ENCODE results near the gene ABCB4.
A peak's percentile ranks its signal among the peaks of the same experiment; 100 is the strongest.

Gene ABCB4

GRCh38 chr7:87475359-87476178 is at the start of gene ABCB4:
Gene ABCB4 (minus strand): TSS chr7:87475680. CDS start chr7:87475465, 215 bp downstream.
- no peak for DNase-seq (ENCODE audit: low read depth)

- no peak for DNase-seq (ENCODE audit: low read depth)
These were observed 43.3 kb upstream of the ABCB4 start for GRCh38 chr7:87518735-87519134.

- DNase-seq (ENCODE audit: low read depth): no peak
These were observed 42.4 kb upstream of the ABCB4 start for GRCh38 chr7:87517891-87518290.

- peak; percentile 38 for DNase-seq (ENCODE audit: low read depth)
These were observed 41.8 kb upstream of the ABCB4 start for GRCh38 chr7:87517136-87517815.

DNA sequence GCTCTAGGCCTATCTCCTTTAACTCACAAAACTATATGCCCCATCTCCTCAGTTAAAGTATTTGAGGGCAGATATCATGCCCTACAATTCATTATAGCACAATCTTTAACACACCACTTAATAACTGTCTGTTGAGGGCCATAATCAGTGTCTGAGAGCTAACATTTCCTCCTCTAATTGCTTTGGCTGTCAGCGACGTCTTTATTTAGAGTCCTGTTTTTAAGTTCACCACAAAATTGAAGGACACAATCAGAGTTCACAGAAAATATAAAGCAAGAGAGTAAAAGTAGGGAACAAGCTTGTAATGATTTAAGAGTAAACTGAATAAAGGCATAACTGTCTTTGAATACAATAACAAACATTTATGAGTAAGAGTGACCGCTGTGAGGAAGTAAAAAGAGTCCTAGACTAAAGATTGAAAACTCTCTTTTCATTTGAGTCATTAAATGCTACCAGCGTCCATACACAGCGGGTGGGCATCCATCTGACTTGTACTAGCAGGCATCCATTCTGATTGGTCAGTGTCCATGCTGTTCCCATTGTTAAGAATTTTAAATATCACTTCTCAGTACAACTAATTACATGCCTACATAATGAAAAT is 38.4 kb upstream of the ABCB4 start:
- peak; percentile 1 for DNase-seq (ENCODE audit: low read depth)

DNA sequence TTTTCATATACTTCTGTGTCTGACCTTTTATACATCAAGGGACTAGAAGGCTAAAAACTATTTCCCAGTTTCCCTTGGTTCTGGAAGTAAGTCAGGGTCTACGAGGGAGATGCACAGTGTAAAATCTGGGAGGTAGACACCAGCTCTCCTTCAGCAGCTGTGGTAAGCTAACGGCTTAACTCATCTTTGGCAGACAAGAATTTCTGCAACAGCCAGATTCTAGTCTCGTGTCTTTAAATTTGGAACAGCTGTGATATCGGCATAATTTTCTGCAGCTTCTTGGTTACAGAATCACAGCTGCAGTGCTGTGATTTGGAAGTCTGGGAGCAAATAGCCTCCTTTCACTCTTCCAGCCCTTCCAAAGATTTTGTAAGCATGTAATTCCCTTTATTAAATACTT is 37.4 kb upstream of the ABCB4 start:
- DNase-seq (ENCODE audit: low read depth): no peak

GRCh38 chr7:87511510-87511909 is 36.0 kb upstream of the ABCB4 start:
- no peak for DNase-seq (ENCODE audit: low read depth)

DNA sequence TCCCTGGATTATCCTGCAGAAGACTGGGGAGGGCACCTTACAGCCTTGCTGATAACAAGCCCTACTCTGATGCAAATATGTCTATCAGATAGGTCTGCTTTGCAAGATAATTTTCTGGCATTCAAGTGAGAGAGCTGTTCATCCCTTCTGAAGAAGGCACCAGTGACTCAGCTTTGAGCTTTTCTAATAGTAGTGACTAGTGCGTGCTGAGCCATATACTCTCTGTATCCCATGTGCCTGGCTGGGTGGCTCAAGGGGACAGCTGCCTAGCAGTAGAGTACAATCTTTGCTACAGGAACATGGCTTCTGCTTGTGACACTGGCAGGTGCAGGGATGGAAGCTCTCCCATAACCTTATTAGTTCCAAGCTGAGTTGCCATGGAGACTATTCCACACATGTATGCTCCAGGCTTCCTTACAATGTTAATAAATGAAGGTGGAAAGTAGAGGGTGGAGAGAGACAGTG is 35.0 kb upstream of the ABCB4 start:
- DNase-seq (ENCODE audit: low read depth): no peak

- DNase-seq (ENCODE audit: low read depth): no peak
These were observed 32.0 kb upstream of the ABCB4 start for GRCh38 chr7:87507446-87507845.

GRCh38 chr7:87506246-87507180 is 31.0 kb upstream of the ABCB4 start:
- DNase-seq (ENCODE audit: low read depth): peak; percentile 10

- no peak for DNase-seq (ENCODE audit: low read depth)
These were observed 30.2 kb upstream of the ABCB4 start for GRCh38 chr7:87505557-87506245.

GRCh38 chr7:87505122-87505521 is 29.6 kb upstream of the ABCB4 start:
- no peak for DNase-seq (ENCODE audit: low read depth)

GRCh38 chr7:87499494-87499893 is 24.0 kb upstream of the ABCB4 start:
- no peak for DNase-seq (ENCODE audit: low read depth)

GRCh38 chr7:87498893-87499292 is 23.4 kb upstream of the ABCB4 start:
- DNase-seq (ENCODE audit: low read depth): no peak

DNA sequence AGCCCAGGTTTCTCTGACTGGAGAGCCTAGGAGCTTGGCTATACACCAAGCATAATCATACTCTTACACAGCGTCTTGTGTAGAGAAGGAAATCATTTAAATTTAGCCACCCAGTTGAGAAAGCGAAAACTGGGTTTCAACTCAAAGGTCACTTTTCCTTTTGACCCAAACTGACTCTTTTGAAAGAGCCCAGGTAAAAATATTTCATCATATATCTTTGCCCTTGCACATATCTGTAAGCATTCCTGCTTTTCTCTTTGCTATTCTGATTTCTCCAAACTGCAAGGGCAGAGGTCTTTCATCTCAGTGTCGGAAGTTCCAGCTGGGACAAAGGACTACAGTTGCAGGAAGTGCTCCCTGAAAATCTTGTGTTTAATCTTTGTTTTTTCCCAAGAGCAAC is 22.0 kb upstream of the ABCB4 start:
- no peak for DNase-seq (ENCODE audit: low read depth)

DNA sequence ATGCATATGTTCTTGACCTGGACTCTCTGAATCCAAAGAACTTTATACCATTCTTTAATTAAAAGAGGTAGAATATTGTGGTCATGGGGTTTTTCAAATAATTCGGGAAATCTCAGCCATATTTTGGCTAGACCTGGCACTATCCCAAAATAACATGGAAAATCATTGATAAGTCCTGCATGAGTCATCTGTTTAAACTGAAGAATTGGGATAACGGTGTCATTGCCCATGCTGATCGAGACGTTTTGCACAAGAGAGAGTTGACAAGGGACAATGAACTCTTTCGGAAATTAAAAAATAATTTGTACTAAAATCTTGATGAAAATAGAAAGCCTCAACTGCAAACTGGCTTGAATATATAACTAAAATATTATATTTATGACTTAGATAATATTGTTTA is 19.9 kb upstream of the ABCB4 start:
- no peak for DNase-seq (ENCODE audit: low read depth)

DNA sequence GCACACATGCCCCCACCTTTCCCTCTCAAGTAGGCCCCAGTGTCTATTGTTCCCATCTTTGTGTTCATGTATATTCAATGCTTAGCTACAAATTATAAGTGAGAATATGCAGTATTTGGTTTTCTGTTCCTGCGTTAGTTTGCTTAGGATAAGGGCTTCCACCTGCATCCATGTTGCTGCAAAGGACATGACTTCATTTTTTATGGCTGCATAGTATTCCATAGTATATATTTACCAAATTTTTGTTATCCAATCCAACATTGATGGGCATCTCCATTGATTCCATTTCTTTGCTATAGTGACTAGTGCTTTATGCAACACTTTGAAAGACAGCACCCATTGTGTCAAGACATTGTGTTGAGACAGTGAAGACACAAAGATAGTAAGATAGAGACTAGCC is 19.0 kb upstream of the ABCB4 start:
- no peak for DNase-seq (ENCODE audit: low read depth)

DNA sequence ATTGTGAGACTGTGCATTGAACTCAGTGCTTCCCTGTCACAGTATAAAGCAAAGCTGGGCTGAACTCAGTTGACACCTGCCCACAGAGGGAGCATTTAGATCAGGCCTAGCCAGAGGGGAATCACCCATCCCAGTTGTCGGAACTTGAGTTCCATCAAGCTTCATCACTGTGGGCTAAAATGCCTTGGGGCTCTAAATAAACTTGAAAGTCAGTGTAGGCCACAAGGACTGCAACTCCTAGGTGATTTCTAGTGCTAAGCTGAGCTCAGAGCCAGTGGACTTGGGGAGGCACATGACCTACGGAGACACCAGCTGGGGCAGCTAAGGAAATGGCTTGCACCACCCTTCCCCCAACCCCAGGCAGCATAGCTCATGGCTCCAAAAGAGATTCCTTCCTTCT is 7.7 kb upstream of the ABCB4 start:
- DNase-seq (ENCODE audit: low read depth): no peak

GRCh38 chr7:87482115-87482514 is 6.6 kb upstream of the ABCB4 start:
- no peak for DNase-seq (ENCODE audit: low read depth)

DNA sequence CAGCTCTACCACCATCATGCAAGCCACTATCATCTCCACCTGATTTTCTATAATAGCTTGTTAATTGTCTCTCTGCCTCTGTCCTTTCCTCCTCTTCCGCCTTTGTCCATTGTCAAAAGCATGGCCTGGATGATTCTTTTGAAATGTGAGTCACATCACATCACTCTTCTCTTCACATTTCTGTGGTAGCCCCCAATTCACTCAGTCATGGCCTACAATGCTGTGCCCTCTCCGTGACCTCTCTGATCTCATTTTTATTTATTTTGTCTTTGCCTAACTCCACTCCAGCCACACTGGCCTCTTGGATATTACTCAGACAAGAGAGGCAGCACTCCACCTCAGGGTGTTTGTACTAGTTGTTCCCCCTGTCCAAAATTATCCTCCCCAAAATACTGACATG is 4.9 kb upstream of the ABCB4 start:
- DNase-seq (ENCODE audit: low read depth): peak; percentile 52

- no peak for DNase-seq (ENCODE audit: low read depth)
These were observed 4.5 kb upstream of the ABCB4 start for GRCh38 chr7:87479951-87480350.

All from non-pigmented ciliary epithelial cell (primary cell).